ENCODE results near the gene HMGN4. TPM values are rescaled to one million over a fixed set of nuclear protein-coding genes. Genes with fewer than 3 reads are reported as not detected.

HMGN4 gene
- total and polyA plus RNA-seq, 9 of the 15 experiments (the other 6 are each of a cell fraction or from before 2014, with no cell fraction given) = 35.4 to 134 (median 94.1) TPM

- TF ChIP-seq ZBTB40 (IDR thresholded peaks at IDR 0.05) (peak; percentile 91), ZBTB40 (CRISPR knock-in tag; IDR thresholded peaks at IDR 0.05) (no peak), ZNF253 (CRISPR knock-in tag; conservative IDR thresholded peaks at IDR 0.05) (no peak), L3MBTL2 (IDR thresholded peaks at IDR 0.05) (peak; percentile 52; the same call in 1 of the 2 replicates), MTF1 (CRISPR knock-in tag; IDR thresholded peaks at IDR 0.05; ENCODE audit: borderline replicate concordance) (no peak), FOXK1 (CRISPR knock-in tag; IDR thresholded peaks at IDR 0.05; ENCODE audit: borderline replicate concordance) (no peak), OTX1 (CRISPR knock-in tag; IDR thresholded peaks at IDR 0.05) (no peak), RBM17 (IDR thresholded peaks at IDR 0.05; ENCODE audit: borderline replicate concordance, low read depth, low read length) (no peak), SMAD2 (IDR thresholded peaks at IDR 0.05; ENCODE audit: low read depth, low read length) (no peak), HDAC8 (tag; IDR thresholded peaks at IDR 0.05) (no peak), PTRF (tag; IDR thresholded peaks at IDR 0.05) (0 out of 2 replicates have a peak, but pooled peaks have one; percentile 12), TBP (optimal IDR thresholded peaks at IDR 0.05; ENCODE audit: low read depth, low read length) (peak; percentile 100), ZNF274 (IDR thresholded peaks at IDR 0.05; ENCODE audit: borderline replicate concordance, low read depth, low read length) (peak; percentile 66; the same call in 1 of the 2 replicates), TSC22D4 (tag; IDR thresholded peaks at IDR 0.05) (no peak), PHB2 (IDR thresholded peaks at IDR 0.05; ENCODE audit: low read depth) (no peak), ZNF384 (IDR thresholded peaks at IDR 0.05; ENCODE audit: low read depth, low read length) (peak; percentile 93), HES1 (IDR thresholded peaks at IDR 0.05; ENCODE audit: low read depth) (peak; percentile 58), TOE1 (IDR thresholded peaks at IDR 0.05; ENCODE audit: borderline replicate concordance) (no peak), TOE1 (CRISPR knock-in tag; IDR thresholded peaks at IDR 0.05; ENCODE audit: borderline replicate concordance, low read depth) (no peak), SAFB (IDR thresholded peaks at IDR 0.05; ENCODE audit: borderline replicate concordance, low read depth, low read length) (no peak)
Measured at GRCh38 chr6:26568601-26569432, 30.7 kb downstream of the HMGN4 start (continued).

All from K562 (cell line).